SK-N-SH treated with all-trans-retinoic acid at 6 μM for 48 hours (cell line): ENCODE data around the gene EPHA4.

Experiments
- ATAC-seq: fragments of 200-7000 bp; cut with Tn5 transposase; 3 replicates; pipeline ENCODE4 v1.9.1; 2020; ENCODE audit warnings: mild to moderate bottlenecking, moderate library complexity
- ARNTL ChIP-seq: fragments of 450-650 bp; formaldehyde crosslinking; IDR thresholded peaks from 2 replicates; pipeline ENCODE4 v1.5.0; 2020; ENCODE audit warnings: low read depth, mild to moderate bottlenecking, moderate library complexity, borderline replicate concordance
- BACH2 ChIP-seq: fragments of 250-450 bp; sonication (Bioruptor Pico); IDR thresholded peaks from 2 replicates; pipeline ENCODE4 v1.9.0; 2021; ENCODE audit warnings: mild to moderate bottlenecking, borderline replicate concordance
- CSDC2 ChIP-seq: fragments of 250-450 bp; sonication (Bioruptor Pico); IDR thresholded peaks from 2 replicates; pipeline ENCODE4 v1.5.0; 2020; ENCODE audit warnings: mild to moderate bottlenecking, moderate library complexity
- CSRNP3 ChIP-seq: fragments of 250-450 bp; sonication (Bioruptor Pico); IDR thresholded peaks from 2 replicates; pipeline ENCODE4 v1.5.1; 2021; ENCODE audit warnings: mild to moderate bottlenecking, moderate library complexity
- ESRRG ChIP-seq: fragments of 250-450 bp; sonication (Bioruptor Pico); IDR thresholded peaks from 2 replicates; pipeline ENCODE4 v1.6.1; 2021; ENCODE audit warnings: mild to moderate bottlenecking
- GLIS3 ChIP-seq: fragments of 250-450 bp; sonication (Bioruptor Pico); IDR thresholded peaks from 2 replicates; pipeline ENCODE4 v1.5.0; 2020; ENCODE audit warnings: mild to moderate bottlenecking, moderate library complexity
- ISL1 ChIP-seq: fragments of 250-450 bp; sonication (Bioruptor Pico); IDR thresholded peaks from 2 replicates; pipeline ENCODE4 v2.1.2; 2022; ENCODE audit warnings: mild to moderate bottlenecking, moderate library complexity
- OSR1 ChIP-seq: fragments of 250-450 bp; sonication (Bioruptor Pico); IDR thresholded peaks from 2 replicates; pipeline ENCODE4 v1.8.0; 2022; ENCODE audit warnings: moderate library complexity, mild to moderate bottlenecking, inconsistent platforms
- PATZ1 ChIP-seq: fragments of 250-450 bp; sonication (Bioruptor Pico); IDR thresholded peaks from 2 replicates; pipeline ENCODE4 v1.8.0; 2020; ENCODE audit warnings: mild to moderate bottlenecking, moderate library complexity, borderline replicate concordance
- PPARA ChIP-seq: fragments of 250-450 bp; sonication (Bioruptor Pico); IDR thresholded peaks from 2 replicates; pipeline ENCODE4 v1.5.0; 2020; ENCODE audit warnings: mild to moderate bottlenecking, borderline replicate concordance
- RARB ChIP-seq: fragments of 250-450 bp; sonication (Bioruptor Pico); IDR thresholded peaks from 2 replicates; pipeline ENCODE4 v1.8.0; 2021; ENCODE audit warnings: mild to moderate bottlenecking, moderate library complexity
- SNAI2 ChIP-seq: fragments of 250-450 bp; sonication (Bioruptor Pico); IDR thresholded peaks from 2 replicates; pipeline ENCODE4 v1.5.0; 2020; ENCODE audit warnings: mild to moderate bottlenecking, moderate library complexity
- TCF4 ChIP-seq: fragments of 250-450 bp; sonication (Bioruptor Pico); IDR thresholded peaks from 2 replicates; pipeline ENCODE4 v1.8.0; 2021; ENCODE audit warnings: mild to moderate bottlenecking, moderate library complexity, borderline replicate concordance
- ZC3H10 ChIP-seq: fragments of 250-450 bp; sonication (Bioruptor Pico); IDR thresholded peaks from 2 replicates; pipeline ENCODE4 v1.5.1; 2021; ENCODE audit warnings: mild to moderate bottlenecking, moderate library complexity
- ZFP30 ChIP-seq: fragments of 450-650 bp; formaldehyde crosslinking; IDR thresholded peaks from 2 replicates; pipeline ENCODE4 v1.5.0; 2022; ENCODE audit warnings: mild to moderate bottlenecking, moderate library complexity
- ZNF565 ChIP-seq: fragments of 450-650 bp; formaldehyde crosslinking; conservative IDR thresholded peaks from 2 replicates; pipeline ENCODE4 v1.5.0; 2020; ENCODE audit warnings: low read depth, mild to moderate bottlenecking, moderate library complexity
- ZNF70 ChIP-seq: fragments of 450-650 bp; formaldehyde crosslinking; IDR thresholded peaks from 2 replicates; pipeline ENCODE4 v1.5.0; 2020; ENCODE audit warnings: mild to moderate bottlenecking, moderate library complexity
- ZNF8 ChIP-seq: fragments of 450-650 bp; formaldehyde crosslinking; IDR thresholded peaks from 2 replicates; pipeline ENCODE4 v1.5.0; 2020; ENCODE audit warnings: mild to moderate bottlenecking, moderate library complexity
- TF ChIP-seq, protein P1 (sequence below): fragments of 250-450 bp; sonication (Bioruptor Pico); IDR thresholded peaks from 2 replicates; pipeline ENCODE4 v1.5.0; 2020; ENCODE audit warnings: mild to moderate bottlenecking, moderate library complexity
- TF ChIP-seq, protein P2 (sequence below): fragments of 250-450 bp; sonication (Bioruptor Pico); IDR thresholded peaks from 2 replicates; pipeline ENCODE4 v1.5.1; 2020; ENCODE audit warnings: low read depth, mild to moderate bottlenecking, moderate library complexity
- TF ChIP-seq, protein P3 (sequence below): fragments of 250-450 bp; sonication (Bioruptor Pico); IDR thresholded peaks from 2 replicates; pipeline ENCODE4 v1.8.0; 2021; ENCODE audit warnings: low read depth, mild to moderate bottlenecking, moderate library complexity, borderline replicate concordance

The EPHA4 gene

GRCh38 chr2:221494556-221494955 is 77.5 kb downstream of the EPHA4 start:
- TF ChIP-seq RARB (CRISPR knock-in tag) = no peak
- TF ChIP-seq, protein P1, sequence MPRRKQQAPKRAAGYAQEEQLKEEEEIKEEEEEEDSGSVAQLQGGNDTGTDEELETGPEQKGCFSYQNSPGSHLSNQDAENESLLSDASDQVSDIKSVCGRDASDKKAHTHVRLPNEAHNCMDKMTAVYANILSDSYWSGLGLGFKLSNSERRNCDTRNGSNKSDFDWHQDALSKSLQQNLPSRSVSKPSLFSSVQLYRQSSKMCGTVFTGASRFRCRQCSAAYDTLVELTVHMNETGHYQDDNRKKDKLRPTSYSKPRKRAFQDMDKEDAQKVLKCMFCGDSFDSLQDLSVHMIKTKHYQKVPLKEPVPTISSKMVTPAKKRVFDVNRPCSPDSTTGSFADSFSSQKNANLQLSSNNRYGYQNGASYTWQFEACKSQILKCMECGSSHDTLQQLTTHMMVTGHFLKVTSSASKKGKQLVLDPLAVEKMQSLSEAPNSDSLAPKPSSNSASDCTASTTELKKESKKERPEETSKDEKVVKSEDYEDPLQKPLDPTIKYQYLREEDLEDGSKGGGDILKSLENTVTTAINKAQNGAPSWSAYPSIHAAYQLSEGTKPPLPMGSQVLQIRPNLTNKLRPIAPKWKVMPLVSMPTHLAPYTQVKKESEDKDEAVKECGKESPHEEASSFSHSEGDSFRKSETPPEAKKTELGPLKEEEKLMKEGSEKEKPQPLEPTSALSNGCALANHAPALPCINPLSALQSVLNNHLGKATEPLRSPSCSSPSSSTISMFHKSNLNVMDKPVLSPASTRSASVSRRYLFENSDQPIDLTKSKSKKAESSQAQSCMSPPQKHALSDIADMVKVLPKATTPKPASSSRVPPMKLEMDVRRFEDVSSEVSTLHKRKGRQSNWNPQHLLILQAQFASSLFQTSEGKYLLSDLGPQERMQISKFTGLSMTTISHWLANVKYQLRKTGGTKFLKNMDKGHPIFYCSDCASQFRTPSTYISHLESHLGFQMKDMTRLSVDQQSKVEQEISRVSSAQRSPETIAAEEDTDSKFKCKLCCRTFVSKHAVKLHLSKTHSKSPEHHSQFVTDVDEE (CRISPR knock-in tag) = no peak
- TF ChIP-seq ZNF70 (CRISPR knock-in tag) = no peak
- no peak for TF ChIP-seq GLIS3 (CRISPR knock-in tag)
- no peak for TF ChIP-seq ISL1 (CRISPR knock-in tag)
- TF ChIP-seq SNAI2 (CRISPR knock-in tag) = no peak
- no peak for TF ChIP-seq ZNF8 (CRISPR knock-in tag)
- TF ChIP-seq PATZ1 (CRISPR knock-in tag) = no peak
- no peak for TF ChIP-seq PPARA (CRISPR knock-in tag)
- TF ChIP-seq OSR1 (CRISPR knock-in tag) = no peak
- TF ChIP-seq ZNF565 (CRISPR knock-in tag) = no peak
- no peak for TF ChIP-seq ZFP30
- TF ChIP-seq CSRNP3 (CRISPR knock-in tag) = no peak
- TF ChIP-seq ZC3H10 (CRISPR knock-in tag) = no peak
- no peak for TF ChIP-seq BACH2
- no peak for TF ChIP-seq CSDC2
- TF ChIP-seq, all 23 proteins: peak for 0
- ATAC-seq = no peak

DNA sequence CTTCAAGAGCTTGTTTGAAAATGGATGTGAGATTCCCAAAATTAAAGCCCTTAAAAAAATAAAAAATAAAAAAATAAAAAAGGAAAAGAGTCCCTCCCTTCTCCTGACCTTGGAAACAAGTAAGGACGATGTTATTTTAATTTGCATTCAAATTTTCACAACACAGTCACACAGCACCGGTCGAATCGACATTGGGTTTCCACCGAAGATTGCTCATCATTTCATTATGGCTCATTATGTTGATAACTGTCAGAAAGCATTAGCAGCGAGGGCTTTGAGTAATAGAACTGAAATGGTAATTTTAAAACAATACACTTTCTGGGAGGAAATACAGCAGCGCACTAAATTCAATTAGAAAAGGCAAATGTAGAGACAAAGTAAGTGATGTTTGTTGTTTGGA is 78.7 kb downstream of the EPHA4 start:
- no peak for TF ChIP-seq BACH2
- TF ChIP-seq, protein P2, sequence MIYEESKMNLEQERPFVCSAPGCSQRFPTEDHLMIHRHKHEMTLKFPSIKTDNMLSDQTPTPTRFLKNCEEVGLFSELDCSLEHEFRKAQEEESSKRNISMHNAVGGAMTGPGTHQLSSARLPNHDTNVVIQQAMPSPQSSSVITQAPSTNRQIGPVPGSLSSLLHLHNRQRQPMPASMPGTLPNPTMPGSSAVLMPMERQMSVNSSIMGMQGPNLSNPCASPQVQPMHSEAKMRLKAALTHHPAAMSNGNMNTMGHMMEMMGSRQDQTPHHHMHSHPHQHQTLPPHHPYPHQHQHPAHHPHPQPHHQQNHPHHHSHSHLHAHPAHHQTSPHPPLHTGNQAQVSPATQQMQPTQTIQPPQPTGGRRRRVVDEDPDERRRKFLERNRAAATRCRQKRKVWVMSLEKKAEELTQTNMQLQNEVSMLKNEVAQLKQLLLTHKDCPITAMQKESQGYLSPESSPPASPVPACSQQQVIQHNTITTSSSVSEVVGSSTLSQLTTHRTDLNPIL (CRISPR knock-in tag) = no peak
- no peak for ATAC-seq

DNA sequence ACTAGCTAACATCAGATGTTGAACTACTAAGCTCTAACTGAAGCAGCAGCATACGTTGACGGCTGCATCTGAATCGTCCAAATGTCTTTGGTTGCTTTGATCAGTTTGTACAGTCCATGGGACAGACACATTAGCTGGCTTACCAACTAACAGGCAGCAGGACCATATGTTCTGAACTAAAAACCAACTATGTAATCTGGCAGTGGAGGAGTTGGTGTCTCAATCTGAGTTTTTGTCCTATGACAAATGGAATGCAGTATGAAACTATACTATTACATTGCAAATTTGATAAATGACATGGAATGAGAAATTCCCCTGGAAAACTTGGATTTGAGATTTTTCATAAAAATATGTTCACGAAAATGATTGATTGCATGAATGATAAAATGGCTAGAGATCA is 79.5 kb downstream of the EPHA4 start:
- no peak for ATAC-seq
- TF ChIP-seq, protein P3, sequence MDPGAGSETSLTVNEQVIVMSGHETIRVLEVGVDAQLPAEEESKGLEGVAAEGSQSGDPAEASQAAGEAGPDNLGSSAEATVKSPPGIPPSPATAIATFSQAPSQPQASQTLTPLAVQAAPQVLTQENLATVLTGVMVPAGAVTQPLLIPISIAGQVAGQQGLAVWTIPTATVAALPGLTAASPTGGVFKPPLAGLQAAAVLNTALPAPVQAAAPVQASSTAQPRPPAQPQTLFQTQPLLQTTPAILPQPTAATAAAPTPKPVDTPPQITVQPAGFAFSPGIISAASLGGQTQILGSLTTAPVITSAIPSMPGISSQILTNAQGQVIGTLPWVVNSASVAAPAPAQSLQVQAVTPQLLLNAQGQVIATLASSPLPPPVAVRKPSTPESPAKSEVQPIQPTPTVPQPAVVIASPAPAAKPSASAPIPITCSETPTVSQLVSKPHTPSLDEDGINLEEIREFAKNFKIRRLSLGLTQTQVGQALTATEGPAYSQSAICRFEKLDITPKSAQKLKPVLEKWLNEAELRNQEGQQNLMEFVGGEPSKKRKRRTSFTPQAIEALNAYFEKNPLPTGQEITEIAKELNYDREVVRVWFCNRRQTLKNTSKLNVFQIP (CRISPR knock-in tag) = no peak
- TF ChIP-seq RARB (CRISPR knock-in tag) (no peak), ARNTL (no peak), CSDC2 (no peak), TCF4 (CRISPR knock-in tag) (no peak), PATZ1 (CRISPR knock-in tag) (no peak), BACH2 (no peak), ESRRG (CRISPR knock-in tag) (no peak), ZNF8 (CRISPR knock-in tag) (no peak), ISL1 (CRISPR knock-in tag) (no peak), CSRNP3 (CRISPR knock-in tag) (no peak)
- TF ChIP-seq, protein P1 (CRISPR knock-in tag) = no peak
- TF ChIP-seq, protein P2 (CRISPR knock-in tag) = no peak
